ENCODE results near the gene CIAO2A.
"Not testable (repeated sequence)": the region's sequence is repeated elsewhere in the genome, so short reads cannot be mapped to it uniquely, and the experiment has no call there.

The CIAO2A gene

GRCh38 chr15:64072812-64073211, 20.8 kb downstream of the CIAO2A start:
- Histone ChIP-seq H3K4me1 (no peaks in the 10 kb centered on the region), H3K27me3 (ENCODE audit: low read depth) (no peaks in the 10 kb centered on the region), H3K9me3 (no peaks in the 10 kb centered on the region), H3K4me3 (no peak overlapping the region), H3K36me3 (replicated peaks) (peaks cover 33% of the 10 kb centered on the region)
- DNase-seq (ENCODE audit: low spot score in 2 of 2): no peak
- in situ Hi-C loops (cut with MboI; ENCODE audit: low sequenced_read_pairs): loop anchor here (25.0 kb wide), 1 partner anchor 786 kb away; the partner anchor contains the start of gene APH1B

GRCh38 chr15:64071931-64072765, 21.5 kb downstream of the CIAO2A start:
- Histone ChIP-seq H3K4me3 (no peak overlapping the region), H3K36me3 (replicated peaks) (peaks cover 33% of the 10 kb centered on the region), H3K9me3 (no peaks in the 10 kb centered on the region), H3K27me3 (ENCODE audit: low read depth) (no peaks in the 10 kb centered on the region), H3K4me1 (no peaks in the 10 kb centered on the region)
- no peak for DNase-seq (ENCODE audit: low spot score in 2 of 2)
- in situ Hi-C loops (cut with MboI; ENCODE audit: low sequenced_read_pairs): loop anchor here (25.0 kb wide), 1 partner anchor 785 kb away; the partner anchor contains the start of gene APH1B

GRCh38 chr15:64070965-64071851, 22.4 kb downstream of the CIAO2A start:
- no peaks in the 10 kb centered on the region for H3K4me1 ChIP-seq

GRCh38 chr15:64070106-64070505, 23.5 kb downstream of the CIAO2A start:
- Histone ChIP-seq H3K36me3 (replicated peaks) (peaks cover 30% of the 10 kb centered on the region), H3K4me1 (no peaks in the 10 kb centered on the region), H3K27me3 (ENCODE audit: low read depth) (no peaks in the 10 kb centered on the region), H3K9me3 (no peaks in the 10 kb centered on the region), H3K4me3 (no peak overlapping the region)
- DNase-seq (ENCODE audit: low spot score in 2 of 2): no peak
- in situ Hi-C loops (cut with MboI; ENCODE audit: low sequenced_read_pairs): loop anchor here (25.0 kb wide), 1 partner anchor 783 kb away; the partner anchor contains the start of gene APH1B

More at GRCh38 chr15:64070965-64071851, 22.4 kb downstream of the CIAO2A start:
- in situ Hi-C loops (cut with MboI; ENCODE audit: low sequenced_read_pairs): loop anchor here (25.0 kb wide), 1 partner anchor 784 kb away; the partner anchor contains the start of gene APH1B
- H3K4me3 ChIP-seq: no peak overlapping the region
- DNase-seq (ENCODE audit: low spot score in 2 of 2): no peak
- H3K9me3 ChIP-seq: no peaks in the 10 kb centered on the region
- H3K27me3 ChIP-seq (ENCODE audit: low read depth): no peaks in the 10 kb centered on the region
- H3K36me3 ChIP-seq (replicated peaks): peaks cover 33% of the 10 kb centered on the region

- Histone ChIP-seq H3K4me3 (no peak overlapping the region), H3K36me3 (replicated peaks) (peaks cover 16% of the 10 kb centered on the region), H3K4me1 (no peaks in the 10 kb centered on the region), H3K27me3 (ENCODE audit: low read depth) (no peaks in the 10 kb centered on the region), H3K9me3 (no peaks in the 10 kb centered on the region)
- no peak for DNase-seq (ENCODE audit: low spot score in 2 of 2)
- in situ Hi-C loops (cut with MboI; ENCODE audit: low sequenced_read_pairs): loop anchor here (5.0 to 25.0 kb wide), 4 partner anchors 316 to 781 kb away; partner anchors contain the start of gene APH1B
Measured at GRCh38 chr15:64068133-64068532, 25.5 kb downstream of the CIAO2A start.

GRCh38 chr15:64067564-64068030, 26.0 kb downstream of the CIAO2A start:
- DNase-seq (ENCODE audit: low spot score in 2 of 2): peak; percentile 90 to 92
- Histone ChIP-seq H3K27me3 (ENCODE audit: low read depth) (no peaks in the 10 kb centered on the region), H3K36me3 (replicated peaks) (peaks cover 16% of the 10 kb centered on the region), H3K9me3 (no peaks in the 10 kb centered on the region), H3K4me1 (no peaks in the 10 kb centered on the region), H3K4me3 (no peak overlapping the region)
- in situ Hi-C loops (cut with MboI; ENCODE audit: low sequenced_read_pairs): loop anchor here (5.0 to 25.0 kb wide), 4 partner anchors 315 to 780 kb away; partner anchors contain the start of gene APH1B

GRCh38 chr15:64066451-64066850, 27.2 kb downstream of the CIAO2A start:
- Histone ChIP-seq H3K27me3 (ENCODE audit: low read depth) (no peaks in the 10 kb centered on the region), H3K4me1 (no peaks in the 10 kb centered on the region), H3K9me3 (no peaks in the 10 kb centered on the region), H3K36me3 (replicated peaks) (peaks cover 7% of the 10 kb centered on the region), H3K4me3 (no peak overlapping the region)
- in situ Hi-C loops (cut with MboI; ENCODE audit: low sequenced_read_pairs): loop anchor here (5.0 to 25.0 kb wide), 4 partner anchors 314 to 779 kb away; partner anchors contain the start of gene APH1B
- peak in 1 of 2 experiments; percentile 0 for DNase-seq (ENCODE audit: low spot score in 2 of 2)

GRCh38 chr15:64060716-64061115, 32.9 kb downstream of the CIAO2A start:
- DNase-seq (ENCODE audit: low spot score in 2 of 2): no peak
- no peak overlapping the region for H3K4me3 ChIP-seq
- in situ Hi-C loops (cut with MboI; ENCODE audit: low sequenced_read_pairs): loop anchor here (25.0 kb wide), 1 partner anchor 773 kb away; the partner anchor contains the start of gene APH1B
- H3K27me3 ChIP-seq (ENCODE audit: low read depth): peaks cover 1% of the 10 kb centered on the region; the same call in 1 of the 2 replicates
- no peaks in the 10 kb centered on the region for H3K4me1 ChIP-seq
- no peaks in the 10 kb centered on the region for H3K9me3 ChIP-seq
- no peaks in the 10 kb centered on the region for H3K36me3 ChIP-seq (replicated peaks)

- in situ Hi-C loops (cut with MboI; ENCODE audit: low sequenced_read_pairs): loop anchor here (25.0 kb wide), 1 partner anchor 772 kb away; the partner anchor contains the start of gene APH1B
- not testable (repeated sequence) for H3K4me1 ChIP-seq; H3K27me3 ChIP-seq (ENCODE audit: low read depth); H3K9me3 ChIP-seq; H3K36me3 ChIP-seq (replicated peaks); H3K4me3 ChIP-seq; DNase-seq (ENCODE audit: low spot score in 2 of 2)
Measured at GRCh38 chr15:64059104-64059503, 34.5 kb downstream of the CIAO2A start.

- DNase-seq (ENCODE audit: low spot score in 2 of 2): no peak
- H3K36me3 ChIP-seq (replicated peaks): no peaks in the 10 kb centered on the region
- no peaks in the 10 kb centered on the region for H3K4me1 ChIP-seq
- in situ Hi-C loops (cut with MboI; ENCODE audit: low sequenced_read_pairs): loop anchor here (25.0 kb wide), 1 partner anchor 771 kb away; the partner anchor contains the start of gene APH1B
- H3K4me3 ChIP-seq: no peak overlapping the region
- H3K9me3 ChIP-seq: no peaks in the 10 kb centered on the region
- H3K27me3 ChIP-seq (ENCODE audit: low read depth): peaks cover 3% of the 10 kb centered on the region; the same call in 1 of the 2 replicates
Measured at GRCh38 chr15:64058279-64058678, 35.4 kb downstream of the CIAO2A start.

GRCh38 chr15:64053674-64054073, 40.0 kb downstream of the CIAO2A start:
- not testable (repeated sequence) for H3K9me3 ChIP-seq; H3K4me1 ChIP-seq; DNase-seq (ENCODE audit: low spot score in 2 of 2); H3K4me3 ChIP-seq; H3K36me3 ChIP-seq (replicated peaks); H3K27me3 ChIP-seq (ENCODE audit: low read depth)
- in situ Hi-C loops (cut with MboI; ENCODE audit: low sequenced_read_pairs): loop anchor here (25.0 kb wide), 1 partner anchor 766 kb away; the partner anchor contains the start of gene APH1B

GRCh38 chr15:64052925-64053491, 40.6 kb downstream of the CIAO2A start:
- no peaks in the 10 kb centered on the region for H3K4me1 ChIP-seq
- no peak for DNase-seq (ENCODE audit: low spot score in 2 of 2)
- in situ Hi-C loops (cut with MboI; ENCODE audit: low sequenced_read_pairs): loop anchor here (25.0 kb wide), 1 partner anchor 766 kb away; the partner anchor contains the start of gene APH1B
- H3K9me3 ChIP-seq: no peaks in the 10 kb centered on the region
- H3K27me3 ChIP-seq (ENCODE audit: low read depth): peaks cover 3% of the 10 kb centered on the region; the same call in 1 of the 2 replicates
- no peak overlapping the region for H3K4me3 ChIP-seq
- no peaks in the 10 kb centered on the region for H3K36me3 ChIP-seq (replicated peaks)
